ENCODE measurements around the gene XYLT1.

- TF ChIP-seq CTCF (tag by site-specific recombination; IDR thresholded peaks at IDR 0.05), result no peak
- no peak for TF ChIP-seq SP3 (tag by site-specific recombination; IDR thresholded peaks at IDR 0.05)
- no peak for TF ChIP-seq ZNF768 (tag by site-specific recombination; IDR thresholded peaks at IDR 0.05)
- TF ChIP-seq ZNF792 (tag by site-specific recombination; IDR thresholded peaks at IDR 0.05), result no peak
- TF ChIP-seq ZNF302 (tag by site-specific recombination; IDR thresholded peaks at IDR 0.05; ENCODE audit: low read depth), result no peak
- no peak for TF ChIP-seq PRDM4 (tag by site-specific recombination; IDR thresholded peaks at IDR 0.05)
- TF ChIP-seq TCF7L2 (IDR thresholded peaks at IDR 0.05; ENCODE audit: borderline replicate concordance, low read depth, low read length), result no peak
- no peak for TF ChIP-seq ZNF239 (tag by site-specific recombination; IDR thresholded peaks at IDR 0.05)
- TF ChIP-seq MZF1 (tag by site-specific recombination; IDR thresholded peaks at IDR 0.05; ENCODE audit: borderline replicate concordance), result no peak
- TF ChIP-seq ZNF670 (tag by site-specific recombination; IDR thresholded peaks at IDR 0.05; ENCODE audit: low read depth), result no peak
- TF ChIP-seq SCRT2 (tag by site-specific recombination; IDR thresholded peaks at IDR 0.05), result no peak
- TF ChIP-seq ZBTB17 (tag by site-specific recombination; IDR thresholded peaks at IDR 0.05), result no peak
- TF ChIP-seq AEBP2 (tag by site-specific recombination; IDR thresholded peaks at IDR 0.05; ENCODE audit: borderline replicate concordance), result no peak
- TF ChIP-seq ZNF10 (tag by site-specific recombination; IDR thresholded peaks at IDR 0.05), result no peak
These were observed 77.7 kb downstream of the XYLT1 start for GRCh38 chr16:17392857-17393692.

Measured in HEK293 (cell line).